NCI-H524 (cell line): ENCODE measurements around the gene CAPN12.
"Not testable (repeated sequence)": the region's sequence is repeated elsewhere in the genome, so short reads cannot be mapped to it uniquely, and the experiment has no call there.

Source experiments
- DNase-seq, 2 experiments: peaks; one replicate each; lab custom pipeline; 2025; lab: John Stamatoyannopoulos, UW

Gene CAPN12, protein sequence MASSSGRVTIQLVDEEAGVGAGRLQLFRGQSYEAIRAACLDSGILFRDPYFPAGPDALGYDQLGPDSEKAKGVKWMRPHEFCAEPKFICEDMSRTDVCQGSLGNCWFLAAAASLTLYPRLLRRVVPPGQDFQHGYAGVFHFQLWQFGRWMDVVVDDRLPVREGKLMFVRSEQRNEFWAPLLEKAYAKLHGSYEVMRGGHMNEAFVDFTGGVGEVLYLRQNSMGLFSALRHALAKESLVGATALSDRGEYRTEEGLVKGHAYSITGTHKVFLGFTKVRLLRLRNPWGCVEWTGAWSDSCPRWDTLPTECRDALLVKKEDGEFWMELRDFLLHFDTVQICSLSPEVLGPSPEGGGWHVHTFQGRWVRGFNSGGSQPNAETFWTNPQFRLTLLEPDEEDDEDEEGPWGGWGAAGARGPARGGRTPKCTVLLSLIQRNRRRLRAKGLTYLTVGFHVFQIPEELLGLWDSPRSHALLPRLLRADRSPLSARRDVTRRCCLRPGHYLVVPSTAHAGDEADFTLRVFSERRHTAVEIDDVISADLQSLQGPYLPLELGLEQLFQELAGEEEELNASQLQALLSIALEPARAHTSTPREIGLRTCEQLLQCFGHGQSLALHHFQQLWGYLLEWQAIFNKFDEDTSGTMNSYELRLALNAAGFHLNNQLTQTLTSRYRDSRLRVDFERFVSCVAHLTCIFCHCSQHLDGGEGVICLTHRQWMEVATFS

DNA sequence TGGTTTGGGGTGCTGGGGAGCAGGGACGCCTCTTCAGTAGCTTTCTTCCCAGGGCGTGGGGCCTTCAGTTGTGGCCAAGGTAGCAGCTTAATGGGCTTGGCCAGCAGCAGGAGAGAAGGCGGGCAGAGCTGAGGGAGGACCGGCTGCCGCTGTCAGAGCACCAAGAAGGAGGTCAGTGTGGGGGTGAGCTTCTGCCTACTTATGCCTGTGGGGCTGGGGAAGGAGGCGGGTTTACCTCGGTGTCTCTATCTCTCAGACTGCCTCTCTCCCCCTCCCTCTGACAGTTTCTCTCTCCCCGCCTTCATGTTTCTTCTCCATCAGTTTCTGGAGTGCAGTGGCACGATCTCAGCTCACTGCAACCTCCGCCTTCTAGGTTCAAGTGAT lies at the start of gene CAPN12:
CAPN12 (minus strand) TSS at position 177 of the 384 bp plus-strand sequence. CDS start 309 bp downstream, outside the sequence.
- DNase-seq: no peak

DNA sequence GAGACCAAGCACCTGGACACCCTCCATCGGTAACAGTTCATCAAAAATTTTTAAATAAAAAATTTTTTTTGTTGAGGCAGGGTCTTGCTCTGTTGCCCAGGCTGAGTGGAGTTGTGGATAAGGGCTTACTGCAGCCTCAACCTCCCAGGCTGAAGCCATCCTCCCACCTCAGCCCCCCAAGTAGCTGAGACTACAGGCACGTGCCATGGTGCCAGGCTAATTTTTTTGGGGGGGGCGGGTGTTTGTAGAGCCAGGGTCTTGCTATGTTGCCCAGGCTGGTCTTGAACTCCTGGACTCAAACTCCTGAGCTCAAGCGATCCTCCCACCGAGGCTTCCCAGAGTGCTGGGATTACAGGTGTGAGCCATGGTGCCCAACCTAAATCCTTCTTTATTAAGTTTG lies 49.4 kb upstream of the CAPN12 start:
- no peak for DNase-seq

DNA sequence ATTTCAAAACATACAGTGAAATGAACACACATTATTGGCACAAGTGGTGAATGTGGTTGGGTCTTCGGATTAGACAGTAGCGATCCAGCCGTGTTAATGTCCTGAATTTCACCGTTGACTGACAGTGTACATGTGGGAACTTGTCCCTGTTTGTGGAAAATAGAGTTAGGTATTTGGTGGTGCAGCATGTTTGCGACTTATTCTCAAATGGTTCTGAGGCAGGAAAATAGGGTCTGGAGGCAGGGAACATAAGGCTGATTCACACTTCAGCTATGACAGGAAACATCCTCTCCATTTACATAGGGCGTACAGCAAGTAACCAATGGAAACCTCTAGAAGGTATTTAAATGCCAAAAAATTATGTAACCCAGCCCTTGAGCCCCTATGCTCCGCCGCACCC lies 48.9 kb upstream of the CAPN12 start:
- DNase-seq: no peak

DNA sequence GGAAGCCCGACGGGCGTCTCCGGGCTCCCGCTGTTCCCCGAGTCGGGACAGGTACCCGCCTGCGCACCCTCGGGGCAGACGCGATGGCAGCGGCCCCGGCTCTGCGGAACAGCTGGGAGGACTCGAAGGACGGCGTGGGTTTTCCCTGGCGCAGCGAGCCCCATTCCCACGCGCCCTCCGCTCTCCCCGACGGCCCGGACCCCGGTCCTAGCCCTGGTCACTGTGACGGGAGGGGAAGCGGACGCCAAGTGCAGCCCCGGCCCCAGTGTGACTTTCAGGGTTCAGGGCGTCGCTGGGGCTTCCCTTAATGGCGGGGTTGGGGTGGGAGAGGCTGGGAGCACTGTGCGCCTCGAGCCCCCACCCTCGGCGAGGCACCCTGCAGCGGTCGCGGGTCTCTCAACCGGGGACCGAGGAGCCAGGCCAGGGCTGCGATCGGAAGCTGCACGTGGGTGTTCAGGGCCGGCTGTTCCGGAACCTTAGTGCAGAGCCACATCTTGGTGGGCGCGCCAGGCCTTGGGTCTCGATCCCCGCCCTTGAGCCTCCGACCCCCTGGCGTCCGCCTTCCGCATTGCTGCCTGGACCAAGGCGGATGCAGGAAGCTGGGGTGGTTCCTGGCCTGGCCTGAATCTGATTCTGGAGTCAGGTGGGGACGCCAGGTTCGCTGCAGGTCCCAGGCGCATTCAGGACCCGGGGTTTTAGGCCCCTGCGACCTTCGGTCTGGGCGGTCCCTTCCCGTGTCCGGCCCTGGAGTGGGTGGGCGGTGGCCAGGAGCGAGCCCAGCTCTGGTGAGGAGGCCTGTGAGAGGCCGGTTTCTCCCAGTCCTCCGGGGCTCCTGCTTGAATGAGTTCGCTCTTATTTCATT lies 48.2 kb upstream of the CAPN12 start:
- no peak for DNase-seq

GRCh38 chr19:38791451-38792064 lies 47.3 kb upstream of the CAPN12 start:
- not testable (repeated sequence) for DNase-seq

- DNase-seq: not testable (repeated sequence)
These were observed 46.5 kb upstream of the CAPN12 start for GRCh38 chr19:38790507-38791403.

GRCh38 chr19:38788478-38789243 lies 44.4 kb upstream of the CAPN12 start, which contains the start of gene LGALS7B:
LGALS7B (plus strand) TSS chr19:38789200; CDS start chr19:38789227, 27 bp downstream.
- DNase-seq: no peak

GRCh38 chr19:38786572-38787265 lies 42.4 kb upstream of the CAPN12 start:
- no peak for DNase-seq

DNA sequence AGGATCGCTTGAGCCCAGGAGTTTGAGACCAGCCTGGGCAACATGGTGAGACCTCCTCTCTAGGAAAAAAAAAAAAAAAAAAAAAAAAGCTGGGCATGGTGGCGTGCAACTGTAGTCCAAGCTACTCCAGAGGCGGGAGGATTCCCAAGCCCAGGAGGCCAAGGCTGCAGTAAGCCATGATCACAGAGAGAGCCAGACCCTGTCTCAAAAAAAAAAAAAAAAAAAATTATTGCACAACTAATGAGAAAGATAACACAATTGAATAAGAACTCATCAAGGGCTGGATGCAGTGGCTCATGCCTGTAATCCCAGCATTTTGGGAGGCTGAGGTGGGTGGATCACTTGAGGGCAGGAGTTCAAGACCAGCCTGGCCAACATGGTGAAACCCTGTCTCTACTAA lies 41.8 kb upstream of the CAPN12 start:
- not testable (repeated sequence) for DNase-seq

DNA sequence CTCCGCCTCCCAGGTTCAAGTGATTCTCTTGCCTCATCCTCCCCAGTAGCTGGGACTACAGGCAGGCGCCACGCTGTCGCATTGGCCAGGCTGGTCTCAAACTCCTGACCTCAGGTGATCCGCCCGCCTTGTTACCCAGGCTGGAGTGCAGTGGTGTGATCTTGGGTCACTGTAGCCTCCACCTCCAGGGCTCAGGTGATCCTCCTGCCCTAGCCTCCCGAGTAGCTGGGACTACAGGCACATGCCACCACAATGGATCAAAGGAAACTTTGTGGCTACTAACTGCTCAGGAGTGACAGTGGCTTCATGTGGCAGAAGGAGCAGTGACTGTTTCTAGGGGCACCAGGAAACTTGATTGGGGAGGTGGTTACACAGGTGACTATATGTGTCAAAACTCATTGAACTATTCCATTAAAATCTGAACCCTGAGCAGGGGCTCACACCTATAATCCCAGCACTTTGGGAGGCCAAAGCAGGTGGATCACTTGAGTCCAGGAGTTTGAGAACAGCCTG lies 41.0 kb upstream of the CAPN12 start:
- DNase-seq: no peak

- no peak for DNase-seq
These were observed 40.0 kb upstream of the CAPN12 start for GRCh38 chr19:38784224-38784623.

DNA sequence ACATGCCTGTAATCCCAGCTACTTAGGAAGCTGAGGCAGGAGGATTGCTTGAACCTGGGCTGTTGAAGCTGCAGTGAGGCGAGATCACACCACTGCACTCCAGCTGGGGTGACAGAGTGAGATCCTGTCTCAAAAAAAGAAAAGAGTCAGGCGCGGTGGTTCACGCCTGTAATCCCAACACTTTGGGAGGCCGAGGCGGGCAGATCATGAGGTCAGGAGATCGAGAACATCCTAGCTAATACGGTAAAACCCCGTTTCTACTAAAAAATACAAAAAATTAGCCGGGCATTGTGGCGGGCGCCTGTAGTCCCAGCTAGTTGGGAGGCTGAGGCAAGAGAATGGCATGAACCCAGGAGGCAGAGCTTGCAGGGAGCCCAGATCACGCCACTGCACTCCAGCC lies 37.9 kb upstream of the CAPN12 start:
- not testable (repeated sequence) for DNase-seq

- no peak for DNase-seq
These were observed 36.8 kb upstream of the CAPN12 start for GRCh38 chr19:38781058-38781457.

DNA sequence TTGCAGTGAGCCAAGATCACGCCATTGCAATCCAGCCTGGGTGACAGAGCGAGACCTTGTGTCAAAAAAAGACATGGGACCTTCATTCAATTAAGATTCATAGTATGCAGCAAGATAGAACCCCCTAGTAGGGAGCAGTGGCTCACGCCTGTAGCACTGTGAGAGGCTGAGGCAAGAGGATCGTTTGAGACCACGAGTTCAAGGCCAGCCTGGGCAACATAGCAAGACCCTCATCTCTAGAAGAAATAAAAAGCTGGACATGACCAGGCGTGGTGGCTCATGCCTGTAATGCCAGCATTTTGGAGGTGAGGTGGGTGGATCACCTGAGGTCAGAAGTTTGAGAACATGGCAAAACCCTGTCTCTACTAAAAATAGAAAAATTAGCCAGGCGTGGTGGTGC lies 36.2 kb upstream of the CAPN12 start:
- no peak for DNase-seq

DNA sequence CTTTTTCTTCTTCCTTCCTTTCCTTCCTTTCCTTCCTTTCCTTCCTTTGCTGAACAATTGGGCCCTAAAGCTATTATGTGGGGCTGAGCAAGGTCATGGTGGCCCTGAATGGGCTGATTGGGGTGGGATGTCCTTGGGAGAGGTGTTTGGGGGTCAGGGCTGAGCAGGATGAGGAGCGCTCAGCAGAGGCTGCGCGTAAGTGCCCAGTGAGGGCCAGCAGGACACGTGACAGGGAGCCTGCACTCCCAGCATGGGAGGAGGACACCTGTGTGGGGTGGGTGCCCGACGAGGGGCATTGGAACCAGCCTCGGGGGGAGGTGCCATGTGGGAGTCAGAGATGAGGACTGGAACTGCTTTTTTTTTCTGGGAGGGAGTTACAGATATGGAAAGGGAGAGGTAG lies 34.5 kb upstream of the CAPN12 start:
- DNase-seq: no peak

DNA sequence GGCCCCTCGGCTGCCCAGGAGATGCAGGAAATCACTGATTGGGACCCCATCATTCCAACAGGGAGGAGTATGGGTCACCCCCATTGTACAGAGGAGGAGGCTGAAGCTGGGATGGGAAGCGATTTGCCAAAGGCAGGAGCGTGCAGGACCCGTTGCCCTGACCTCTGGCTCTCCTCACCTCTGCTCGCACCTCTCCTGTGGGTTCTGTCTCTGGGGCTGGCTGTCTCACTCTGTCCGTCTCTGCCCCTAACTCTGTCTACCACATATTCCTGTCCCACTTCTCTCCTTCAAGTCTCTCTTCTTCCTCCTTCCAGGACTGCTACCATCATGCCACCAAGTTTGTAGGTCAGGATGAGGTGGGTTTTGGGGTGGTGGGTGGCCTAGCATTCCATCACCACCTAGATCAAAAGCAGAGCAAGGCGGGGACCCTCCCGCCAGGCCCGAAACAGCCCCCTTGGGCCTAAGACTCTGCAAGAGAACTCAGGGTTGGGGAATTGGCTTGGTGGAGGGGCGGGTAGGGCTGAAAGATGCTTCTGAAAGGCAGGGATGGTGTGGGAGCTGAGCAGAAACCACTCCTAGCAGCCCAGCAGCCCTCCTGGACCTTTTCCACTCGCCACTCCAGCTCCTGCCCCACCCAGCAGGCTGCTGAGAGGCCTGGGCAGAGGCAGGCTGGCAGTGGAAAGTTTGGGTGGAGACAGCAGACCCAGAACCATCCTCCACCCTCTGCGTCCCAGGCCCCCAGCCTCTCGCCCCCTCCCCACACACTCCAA lies 30.1 kb upstream of the CAPN12 start:
- DNase-seq: no peak

DNA sequence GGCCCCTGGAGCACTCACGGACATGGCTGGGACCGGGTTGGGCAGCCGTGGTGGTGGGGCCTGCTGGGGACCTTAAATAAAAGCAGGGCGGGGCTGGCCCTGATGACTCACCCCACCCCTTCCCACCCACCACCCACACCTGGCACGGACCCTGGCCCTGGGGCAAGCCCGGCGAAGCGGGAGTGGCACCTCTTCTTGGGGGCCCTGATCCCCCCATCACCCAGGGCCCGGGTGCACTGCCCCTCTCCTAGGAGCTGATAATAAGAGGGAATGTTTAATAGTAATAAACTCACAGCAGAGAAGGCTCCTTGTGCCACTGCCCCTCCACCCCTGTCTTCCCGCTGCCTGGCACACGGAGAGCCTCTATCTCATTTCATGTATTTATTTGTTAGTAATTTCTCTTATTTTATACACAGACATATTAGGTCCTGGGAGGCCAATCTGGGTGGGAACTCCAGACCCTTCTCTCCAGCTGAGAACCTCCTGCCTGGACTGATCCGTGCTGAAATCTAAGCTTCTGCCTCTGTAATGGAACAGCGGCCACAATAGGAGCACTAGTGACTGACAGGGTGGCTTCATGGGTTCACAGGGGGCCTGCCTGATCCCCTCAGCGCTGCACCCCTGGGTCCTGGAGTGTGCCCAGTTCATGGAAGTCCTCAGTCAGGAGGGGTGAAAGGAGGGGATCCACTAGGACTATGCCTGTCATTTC lies 29.3 kb upstream of the CAPN12 start, which contains the start of gene LGALS7:
LGALS7 (minus strand) TSS at position 49 of the 709 bp plus-strand sequence; CDS start at position 24, 25 bp downstream.
- no peak for DNase-seq

DNA sequence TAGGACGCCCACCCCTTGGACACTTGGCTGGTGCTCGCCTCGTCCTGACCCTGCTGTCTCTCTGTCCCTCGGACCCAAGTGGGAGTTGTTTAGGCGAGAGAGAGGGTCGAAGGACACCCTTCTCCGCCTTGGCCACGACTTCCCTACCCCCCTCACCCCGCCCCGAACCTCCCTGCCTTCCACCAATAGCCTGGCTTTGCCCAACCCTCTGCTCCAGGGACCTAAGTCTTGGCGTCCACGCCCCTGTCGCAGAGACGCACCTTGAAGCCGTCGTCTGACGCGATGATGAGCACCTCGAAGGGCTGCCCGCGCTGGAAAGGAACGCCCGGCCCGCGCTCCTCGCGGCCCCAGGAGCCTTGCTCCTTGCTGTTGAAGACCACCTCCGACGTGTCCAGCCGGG lies 27.3 kb upstream of the CAPN12 start:
- DNase-seq: not testable (repeated sequence)
